Body of pancreas (tissue), 4 donors: ENCODE results near the gene THSD4.

Experiments
- CTCF ChIP-seq, 7 experiments: fragments of 450-650 bp in 4 of 7; fragments of 200-600 bp in 3 of 7; sonication (generic) in 3 of 7; IDR thresholded peaks; one replicate each; pipeline ENCODE4 v1.5.1; 2016 to 2019; ENCODE audit warnings: antibody characterized with exemption in 7 of 7
- POLR2A ChIP-seq, 3 donors: fragments of 450-650 bp; IDR thresholded peaks; one replicate each; pipeline ENCODE4 v1.6.1; 2016; ENCODE audit warnings: antibody characterized with exemption in 3 of 3, mild to moderate bottlenecking in 2 of 3

- TF ChIP-seq POLR2A (IDR thresholded peaks at IDR 0.05) (no peak), CTCF (IDR thresholded peaks at IDR 0.05) (no peak)
Observed at GRCh38 chr15:71282076-71282475, 166.8 kb downstream of the THSD4 start.
